Endothelial cell (in vitro differentiated cells): ENCODE results near the gene BASP1. TPM values are rescaled to one million over a fixed set of nuclear protein-coding genes. Genes with fewer than 3 reads are reported as not detected.
"Not testable (repeated sequence)": the region's sequence is repeated elsewhere in the genome, so short reads cannot be mapped to it uniquely, and the experiment has no call there.

ENCODE experiments used
- DNase-seq: peaks from one replicate; pipeline ENCODE4 v3.0.0; 2021; ENCODE audit warnings: low spot score
- H3K27ac Mint-ChIP-seq: one replicate; pipeline ENCODE4 v1.8.0; 2021; ENCODE audit warnings: mixed read lengths, inconsistent platforms; ENCODE audit not compliant: unreplicated experiment
- H3K27me3 Mint-ChIP-seq: one replicate; pipeline ENCODE4 v1.8.0; 2021; ENCODE audit warnings: mild to moderate bottlenecking, moderate library complexity, mixed read lengths, inconsistent platforms; ENCODE audit not compliant: unreplicated experiment
- H3K36me3 Mint-ChIP-seq: one replicate; pipeline ENCODE4 v1.8.0; 2021; ENCODE audit warnings: mild to moderate bottlenecking, low read depth, mixed read lengths, inconsistent platforms; ENCODE audit not compliant: unreplicated experiment
- H3K4me1 Mint-ChIP-seq: one replicate; pipeline ENCODE4 v1.8.0; 2021; ENCODE audit warnings: mild to moderate bottlenecking, mixed read lengths, inconsistent platforms; ENCODE audit not compliant: unreplicated experiment
- H3K4me3 Mint-ChIP-seq: one replicate; pipeline ENCODE4 v1.8.0; 2021; ENCODE audit warnings: mild to moderate bottlenecking, mixed read lengths, inconsistent platforms; ENCODE audit not compliant: unreplicated experiment
- H3K9me3 Mint-ChIP-seq: one replicate; pipeline ENCODE4 v1.8.0; 2021; ENCODE audit warnings: mixed read lengths, inconsistent platforms; ENCODE audit not compliant: unreplicated experiment
- total RNA-seq: library from RNA; stranded (reverse); fragmentation: NEBNext Ultra II Directional; extraction: Animal tissue kit (Norgen Biotek cat#: 25700); gene quantifications from one replicate; pipeline ENCODE4 v1.2.1, GENCODE V29; 2021; ENCODE audit not compliant: unreplicated experiment
- TF ChIP-seq, protein P1 (sequence below): fragments of 200-600 bp; sonication (generic); IDR thresholded peaks from one replicate; pipeline ENCODE4 v1.5.0; 2021; ENCODE audit warnings: antibody characterized with exemption; ENCODE audit not compliant: unreplicated experiment

BASP1 gene
- total RNA-seq, 1 donor from 2014 or later = 95.2 TPM

GRCh38 chr5:17305964-17306725 lies 88.7 kb downstream of the BASP1 start:
- H3K27ac Mint-ChIP-seq = no peak overlapping the region
- H3K36me3 Mint-ChIP-seq = no peaks in the 10 kb centered on the region
- H3K27me3 Mint-ChIP-seq = no peaks in the 10 kb centered on the region
- TF ChIP-seq, protein P1, sequence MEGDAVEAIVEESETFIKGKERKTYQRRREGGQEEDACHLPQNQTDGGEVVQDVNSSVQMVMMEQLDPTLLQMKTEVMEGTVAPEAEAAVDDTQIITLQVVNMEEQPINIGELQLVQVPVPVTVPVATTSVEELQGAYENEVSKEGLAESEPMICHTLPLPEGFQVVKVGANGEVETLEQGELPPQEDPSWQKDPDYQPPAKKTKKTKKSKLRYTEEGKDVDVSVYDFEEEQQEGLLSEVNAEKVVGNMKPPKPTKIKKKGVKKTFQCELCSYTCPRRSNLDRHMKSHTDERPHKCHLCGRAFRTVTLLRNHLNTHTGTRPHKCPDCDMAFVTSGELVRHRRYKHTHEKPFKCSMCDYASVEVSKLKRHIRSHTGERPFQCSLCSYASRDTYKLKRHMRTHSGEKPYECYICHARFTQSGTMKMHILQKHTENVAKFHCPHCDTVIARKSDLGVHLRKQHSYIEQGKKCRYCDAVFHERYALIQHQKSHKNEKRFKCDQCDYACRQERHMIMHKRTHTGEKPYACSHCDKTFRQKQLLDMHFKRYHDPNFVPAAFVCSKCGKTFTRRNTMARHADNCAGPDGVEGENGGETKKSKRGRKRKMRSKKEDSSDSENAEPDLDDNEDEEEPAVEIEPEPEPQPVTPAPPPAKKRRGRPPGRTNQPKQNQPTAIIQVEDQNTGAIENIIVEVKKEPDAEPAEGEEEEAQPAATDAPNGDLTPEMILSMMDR = no peak
- no peak for DNase-seq
- no peaks in the 10 kb centered on the region for H3K9me3 Mint-ChIP-seq
- H3K4me3 Mint-ChIP-seq = no peak overlapping the region
- H3K4me1 Mint-ChIP-seq = no peaks in the 10 kb centered on the region

GRCh38 chr5:17306726-17307091 lies 89.3 kb downstream of the BASP1 start:
- Mint-ChIP-seq H3K9me3 (no peaks in the 10 kb centered on the region), H3K36me3 (no peaks in the 10 kb centered on the region), H3K4me1 (no peaks in the 10 kb centered on the region), H3K27me3 (no peaks in the 10 kb centered on the region), H3K4me3 (no peak overlapping the region), H3K27ac (no peak overlapping the region)
- DNase-seq = no peak
- TF ChIP-seq, protein P1 = no peak

- H3K27ac Mint-ChIP-seq, H3K4me1 Mint-ChIP-seq, H3K4me3 Mint-ChIP-seq, H3K27me3 Mint-ChIP-seq, H3K36me3 Mint-ChIP-seq, DNase-seq, H3K9me3 Mint-ChIP-seq: not testable (repeated sequence)
These were observed 90.0 kb downstream of the BASP1 start for GRCh38 chr5:17307440-17307839.

GRCh38 chr5:17308326-17309065 lies 91.1 kb downstream of the BASP1 start:
- H3K27me3 Mint-ChIP-seq = no peaks in the 10 kb centered on the region
- H3K9me3 Mint-ChIP-seq = no peaks in the 10 kb centered on the region
- no peak overlapping the region for H3K27ac Mint-ChIP-seq
- no peaks in the 10 kb centered on the region for H3K4me1 Mint-ChIP-seq
- no peaks in the 10 kb centered on the region for H3K36me3 Mint-ChIP-seq
- DNase-seq = no peak
- no peak overlapping the region for H3K4me3 Mint-ChIP-seq
- TF ChIP-seq, protein P1 = no peak

- Mint-ChIP-seq H3K27ac (no peak overlapping the region), H3K4me3 (no peak overlapping the region), H3K4me1 (no peaks in the 10 kb centered on the region), H3K27me3 (no peaks in the 10 kb centered on the region), H3K9me3 (no peaks in the 10 kb centered on the region), H3K36me3 (no peaks in the 10 kb centered on the region)
- TF ChIP-seq, protein P1 = no peak
- DNase-seq = no peak
These were observed 92.0 kb downstream of the BASP1 start for GRCh38 chr5:17309462-17309861.

- H3K36me3 Mint-ChIP-seq, H3K27ac Mint-ChIP-seq, H3K4me3 Mint-ChIP-seq, H3K4me1 Mint-ChIP-seq, DNase-seq, H3K9me3 Mint-ChIP-seq, H3K27me3 Mint-ChIP-seq: not testable (repeated sequence)
These were observed 93.1 kb downstream of the BASP1 start for GRCh38 chr5:17310502-17310901.

DNA sequence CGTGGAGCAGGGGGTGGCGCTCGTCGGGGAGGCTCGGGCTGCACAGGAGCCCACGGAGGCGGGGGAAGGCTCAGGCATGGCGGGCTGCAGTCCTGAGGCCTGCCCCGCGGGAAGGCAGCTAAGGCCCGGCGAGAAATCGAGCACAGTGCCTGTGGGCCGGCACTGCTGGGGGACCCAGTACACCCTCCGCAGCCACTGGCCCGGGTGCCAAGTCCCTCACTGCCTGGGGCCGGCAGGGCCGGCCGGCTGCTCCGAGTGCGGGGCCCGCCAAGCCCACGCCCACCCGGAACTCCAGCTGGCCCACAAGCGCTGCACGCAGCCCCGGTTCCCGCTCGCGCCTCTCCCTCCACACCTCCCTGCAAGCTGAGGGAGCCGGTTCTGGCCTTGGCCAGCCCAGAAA lies 94.4 kb downstream of the BASP1 start:
- H3K4me3 Mint-ChIP-seq, H3K36me3 Mint-ChIP-seq, H3K27me3 Mint-ChIP-seq, H3K27ac Mint-ChIP-seq, DNase-seq, H3K9me3 Mint-ChIP-seq, H3K4me1 Mint-ChIP-seq: not testable (repeated sequence)
